Breast epithelium (tissue), 3 donors: ENCODE measurements around the gene HECTD4.

ENCODE experiments used
- CTCF ChIP-seq, 3 donors: fragments of 450-650 bp; IDR thresholded peaks; one replicate each; pipeline ENCODE4 v1.5.1; 2016 to 2017; ENCODE audit warnings: antibody characterized with exemption in 3 of 3, mild to moderate bottlenecking in 3 of 3, moderate library complexity in 3 of 3
- POLR2A ChIP-seq: fragments of 450-650 bp; IDR thresholded peaks from one replicate; pipeline ENCODE4 v1.6.1; 2016; ENCODE audit warnings: antibody characterized with exemption, mild to moderate bottlenecking, moderate library complexity

GRCh38 chr12:112331886-112332285 is 50.3 kb downstream of the HECTD4 start:
- TF ChIP-seq CTCF (IDR thresholded peaks at IDR 0.05) (no peak), POLR2A (no peak)
